ENCODE results near the gene B4GALT7. TPM values are rescaled to one million over a fixed set of nuclear protein-coding genes. Genes with fewer than 3 reads are reported as not detected.

Gene B4GALT7
- polyA plus RNA-seq, 1 donor from 2014 or later, result 60.2 TPM

GRCh38 chr5:177578316-177578715 lies 21.6 kb upstream of the B4GALT7 start:
- Histone ChIP-seq H3K27me3 (ENCODE audit: insufficient read depth, low read depth, low read length) (no peaks in the 10 kb centered on the region), H3K9me2 (ENCODE audit: insufficient read depth, low read length) (no peaks in the 10 kb centered on the region), H2AFZ (ENCODE audit: low read depth, low read length) (no peak overlapping the region), H4K20me1 (ENCODE audit: insufficient read depth) (no peaks in the 10 kb centered on the region), H3K4me3 (ENCODE audit: low read length) (no peak overlapping the region), H3K36me3 (ENCODE audit: insufficient read depth, low read length) (no peaks in the 10 kb centered on the region), H3K9me3 (ENCODE audit: low read length) (no peaks in the 10 kb centered on the region), H3K79me2 (replicated peaks; ENCODE audit: insufficient read depth, low read length) (no peaks in the 10 kb centered on the region), H3K27ac (ENCODE audit: low read length) (no peak overlapping the region), H3F3A (ENCODE audit: insufficient read depth, low read length, poor library complexity, severe bottlenecking) (no peaks in the 10 kb centered on the region), H3K9ac (ENCODE audit: low read length) (no peak overlapping the region), H3K4me2 (ENCODE audit: low read length) (no peak overlapping the region)
- no peak for TF ChIP-seq SMC3 (conservative IDR thresholded peaks at IDR 0.05; ENCODE audit: poor library complexity)
- TF ChIP-seq CTCF (IDR thresholded peaks at IDR 0.05; ENCODE audit: poor library complexity, severe bottlenecking), result no peak
- TF ChIP-seq TAF1 (IDR thresholded peaks at IDR 0.05; ENCODE audit: low read depth), result no peak
- TF ChIP-seq EP300 (conservative IDR thresholded peaks at IDR 0.05; ENCODE audit: poor library complexity, severe bottlenecking), result no peak
- TF ChIP-seq RAD21 (conservative IDR thresholded peaks at IDR 0.05), result no peak
- no peak for TF ChIP-seq REST (IDR thresholded peaks at IDR 0.05; ENCODE audit: borderline replicate concordance)
- TF ChIP-seq EZH2 (IDR thresholded peaks at IDR 0.05; ENCODE audit: borderline replicate concordance, insufficient read depth, low read length, poor library complexity, severe bottlenecking), result no peak
- TF ChIP-seq MXI1 (conservative IDR thresholded peaks at IDR 0.05; ENCODE audit: poor library complexity, severe bottlenecking), result no peak
- no peak for TF ChIP-seq POLR2AphosphoS5 (IDR thresholded peaks at IDR 0.05)

- H3F3A ChIP-seq (ENCODE audit: insufficient read depth, low read length, poor library complexity, severe bottlenecking), result no peaks in the 10 kb centered on the region
- no peaks in the 10 kb centered on the region for H3K9me3 ChIP-seq (ENCODE audit: low read length)
- peaks cover 11% of the 10 kb centered on the region for H3K79me2 ChIP-seq (replicated peaks; ENCODE audit: insufficient read depth, low read length)
- peaks cover 28% of the 10 kb centered on the region for H3K27me3 ChIP-seq (ENCODE audit: insufficient read depth, low read depth, low read length)
- H2AFZ ChIP-seq (ENCODE audit: low read depth, low read length), result no peak overlapping the region
- no peaks in the 10 kb centered on the region for H4K20me1 ChIP-seq (ENCODE audit: insufficient read depth)
- no peaks in the 10 kb centered on the region for H3K9me2 ChIP-seq (ENCODE audit: insufficient read depth, low read length)
- H3K27ac ChIP-seq (ENCODE audit: low read length), result no peak overlapping the region
- no peaks in the 10 kb centered on the region for H3K36me3 ChIP-seq (ENCODE audit: insufficient read depth, low read length)
- no peak overlapping the region for H3K9ac ChIP-seq (ENCODE audit: low read length)
- H3K4me2 ChIP-seq (ENCODE audit: low read length), result no peak overlapping the region
- TF ChIP-seq EP300 (conservative IDR thresholded peaks at IDR 0.05; ENCODE audit: poor library complexity, severe bottlenecking) (no peak), TAF1 (IDR thresholded peaks at IDR 0.05; ENCODE audit: low read depth) (no peak), SMC3 (conservative IDR thresholded peaks at IDR 0.05; ENCODE audit: poor library complexity) (no peak), REST (IDR thresholded peaks at IDR 0.05; ENCODE audit: borderline replicate concordance) (no peak), CTCF (IDR thresholded peaks at IDR 0.05; ENCODE audit: poor library complexity, severe bottlenecking) (no peak), MXI1 (conservative IDR thresholded peaks at IDR 0.05; ENCODE audit: poor library complexity, severe bottlenecking) (no peak), RAD21 (conservative IDR thresholded peaks at IDR 0.05) (no peak), POLR2AphosphoS5 (IDR thresholded peaks at IDR 0.05) (no peak), EZH2 (IDR thresholded peaks at IDR 0.05; ENCODE audit: borderline replicate concordance, insufficient read depth, low read length, poor library complexity, severe bottlenecking) (no peak)
- H3K4me3 ChIP-seq (ENCODE audit: low read length), result no peak overlapping the region
Measured at GRCh38 chr5:177588413-177588909, 11.5 kb upstream of the B4GALT7 start.
